ENCODE data around the gene DNASE1L1.

Gene DNASE1L1

GRCh38 chrX:154409222-154409871, at the start of gene DNASE1L1:
TSS of gene DNASE1L1 (minus strand) at chrX:154409254. CDS start at chrX:154405568, 3,686 bp downstream.
- DNase-seq (ENCODE audit: low read depth in 2 of 2) = no peak

- DNase-seq (ENCODE audit: low read depth in 2 of 2) = peak; percentile 37 to 40
Measured at GRCh38 chrX:154458116-154458953, 49.3 kb upstream of the DNASE1L1 start, which contains the start of gene PLXNA3. TSS of gene PLXNA3 (plus strand) at chrX:154458281. CDS start at chrX:154460184, 1,903 bp downstream.

- peak; percentile 29 to 42 for DNase-seq (ENCODE audit: low read depth in 2 of 2)
Measured at GRCh38 chrX:154457491-154458115, 48.5 kb upstream of the DNASE1L1 start.

- no peak for DNase-seq (ENCODE audit: low read depth in 2 of 2)
Measured at GRCh38 chrX:154452823-154453222, 43.8 kb upstream of the DNASE1L1 start.

- no peak for DNase-seq (ENCODE audit: low read depth in 2 of 2)
Measured at GRCh38 chrX:154450312-154450711, 41.3 kb upstream of the DNASE1L1 start.

GRCh38 chrX:154449618-154450017, 40.6 kb upstream of the DNASE1L1 start:
- no peak for DNase-seq (ENCODE audit: low read depth in 2 of 2)

- DNase-seq (ENCODE audit: low read depth in 2 of 2) = no peak
Measured at GRCh38 chrX:154448484-154448883, 39.4 kb upstream of the DNASE1L1 start.

GRCh38 chrX:154446430-154446829, 37.4 kb upstream of the DNASE1L1 start:
- DNase-seq (ENCODE audit: low read depth in 2 of 2) = no peak

- DNase-seq (ENCODE audit: low read depth in 2 of 2) = no peak
Measured at GRCh38 chrX:154445776-154446175, 36.7 kb upstream of the DNASE1L1 start.

GRCh38 chrX:154444755-154445246, 35.7 kb upstream of the DNASE1L1 start:
- DNase-seq (ENCODE audit: low read depth in 2 of 2) = no peak

GRCh38 chrX:154443992-154444754, 35.1 kb upstream of the DNASE1L1 start, which contains the start of gene FAM50A:
TSS of gene FAM50A (plus strand) at chrX:154444141. CDS start at chrX:154444236, 95 bp downstream.
- DNase-seq (ENCODE audit: low read depth in 2 of 2) = peak; percentile 63 to 64

- no peak for DNase-seq (ENCODE audit: low read depth in 2 of 2)
Measured at GRCh38 chrX:154443479-154443910, 34.4 kb upstream of the DNASE1L1 start.

- DNase-seq (ENCODE audit: low read depth in 2 of 2) = no peak
Measured at GRCh38 chrX:154441984-154442707, 33.1 kb upstream of the DNASE1L1 start.

GRCh38 chrX:154441564-154441963, 32.5 kb upstream of the DNASE1L1 start:
- no peak for DNase-seq (ENCODE audit: low read depth in 2 of 2)

- no peak for DNase-seq (ENCODE audit: low read depth in 2 of 2)
Measured at GRCh38 chrX:154440623-154441357, 31.7 kb upstream of the DNASE1L1 start.

- DNase-seq (ENCODE audit: low read depth in 2 of 2) = no peak
Measured at GRCh38 chrX:154439841-154440240, 30.8 kb upstream of the DNASE1L1 start.

- DNase-seq (ENCODE audit: low read depth in 2 of 2) = no peak
Measured at GRCh38 chrX:154437971-154438893, 29.2 kb upstream of the DNASE1L1 start.

GRCh38 chrX:154436983-154437752, 28.1 kb upstream of the DNASE1L1 start, which contains the start of gene GDI1:
TSS of gene GDI1 (plus strand) at chrX:154437154. CDS start at chrX:154437255, 101 bp downstream.
- peak; percentile 27 to 33 for DNase-seq (ENCODE audit: low read depth in 2 of 2)

All from stimulated activated CD8-positive, alpha-beta memory T cell treated with anti-CD3 and anti-CD28 coated beads, Interleukin-2, amount 100 ng/mL, for 48 hours (primary cell).